Measurements from ENCODE around the gene FKBP3. TPM values are rescaled to one million over a fixed set of nuclear protein-coding genes. Genes with fewer than 3 reads are reported as not detected.

FKBP3 gene
- polyA plus RNA-seq, 1 donor (not counting 4 experiments of a cell fraction or from before 2014, with no cell fraction given): 98.8 TPM

DNA sequence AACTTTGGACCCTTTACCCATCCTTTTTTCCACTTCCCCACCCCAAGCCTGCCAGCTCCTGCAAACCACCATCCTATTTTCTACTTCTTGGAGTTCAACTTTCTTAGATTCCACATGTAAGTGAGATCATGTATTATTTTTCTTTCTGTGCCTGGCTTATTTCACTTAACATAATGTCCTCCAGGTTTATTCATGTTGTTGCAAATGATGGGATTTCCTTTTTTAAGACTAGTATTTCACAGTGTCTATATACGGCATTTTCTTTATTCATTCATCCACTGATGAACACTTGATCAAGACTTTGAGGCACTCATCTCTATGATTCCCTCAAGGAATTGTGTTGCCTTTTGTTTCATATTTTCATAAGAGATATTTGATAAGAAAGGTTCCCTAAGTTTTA, 56.0 kb downstream of the FKBP3 start:
- no peaks in the 10 kb centered on the region for H3K79me2 ChIP-seq (ENCODE audit: control insufficient read depth, insufficient read depth, low read length)
- no peaks in the 10 kb centered on the region for H4K20me1 ChIP-seq (ENCODE audit: control insufficient read depth, extremely low read depth, insufficient read depth, low read length)
- H3K27ac ChIP-seq (ENCODE audit: control insufficient read depth, insufficient read depth, low read length): no peak overlapping the region
- no peak overlapping the region for H3K9ac ChIP-seq (ENCODE audit: control insufficient read depth, extremely low read depth, insufficient read depth, low read length)
- no peak overlapping the region for H3K4me2 ChIP-seq (ENCODE audit: control insufficient read depth, extremely low read depth, insufficient read depth, low read depth, low read length)
- H3K36me3 ChIP-seq (ENCODE audit: control insufficient read depth in 2 of 2, extremely low read depth in 1 of 2, insufficient read depth in 2 of 2, low read length in 2 of 2): no peaks in the 10 kb centered on the region
- H3K4me1 ChIP-seq (ENCODE audit: control insufficient read depth, extremely low read depth, insufficient read depth, low read length): peaks cover 2% of the 10 kb centered on the region
- no peak overlapping the region for H3K4me3 ChIP-seq (ENCODE audit: control insufficient read depth in 2 of 3, extremely low read depth in 1 of 3, insufficient read depth in 2 of 3, low read depth in 1 of 3, low read length in 3 of 3)
- dilution Hi-C loops (cut with MboI; ENCODE audit: extremely low pct_ligation_motif_present, low sequenced_read_pairs): no loop called here
- DNase-seq (ENCODE audit: low read depth, low spot score): no peak
- H2AFZ ChIP-seq (ENCODE audit: control insufficient read depth, low read length): no peak overlapping the region
- H3K9me3 ChIP-seq (ENCODE audit: control insufficient read depth, low read depth, low read length): no peaks in the 10 kb centered on the region
- H3K27me3 ChIP-seq (ENCODE audit: control insufficient read depth, extremely low read depth, insufficient read depth, low read length): no peaks in the 10 kb centered on the region
- TF ChIP-seq EZH2 (IDR thresholded peaks at IDR 0.05; ENCODE audit: low read length): no peak
- TF ChIP-seq, protein P1, sequence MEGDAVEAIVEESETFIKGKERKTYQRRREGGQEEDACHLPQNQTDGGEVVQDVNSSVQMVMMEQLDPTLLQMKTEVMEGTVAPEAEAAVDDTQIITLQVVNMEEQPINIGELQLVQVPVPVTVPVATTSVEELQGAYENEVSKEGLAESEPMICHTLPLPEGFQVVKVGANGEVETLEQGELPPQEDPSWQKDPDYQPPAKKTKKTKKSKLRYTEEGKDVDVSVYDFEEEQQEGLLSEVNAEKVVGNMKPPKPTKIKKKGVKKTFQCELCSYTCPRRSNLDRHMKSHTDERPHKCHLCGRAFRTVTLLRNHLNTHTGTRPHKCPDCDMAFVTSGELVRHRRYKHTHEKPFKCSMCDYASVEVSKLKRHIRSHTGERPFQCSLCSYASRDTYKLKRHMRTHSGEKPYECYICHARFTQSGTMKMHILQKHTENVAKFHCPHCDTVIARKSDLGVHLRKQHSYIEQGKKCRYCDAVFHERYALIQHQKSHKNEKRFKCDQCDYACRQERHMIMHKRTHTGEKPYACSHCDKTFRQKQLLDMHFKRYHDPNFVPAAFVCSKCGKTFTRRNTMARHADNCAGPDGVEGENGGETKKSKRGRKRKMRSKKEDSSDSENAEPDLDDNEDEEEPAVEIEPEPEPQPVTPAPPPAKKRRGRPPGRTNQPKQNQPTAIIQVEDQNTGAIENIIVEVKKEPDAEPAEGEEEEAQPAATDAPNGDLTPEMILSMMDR (optimal IDR thresholded peaks at IDR 0.05 in 1 of 3, IDR thresholded peaks at IDR 0.05 in 1 of 3, conservative IDR thresholded peaks at IDR 0.05 in 1 of 3; ENCODE audit: extremely low read depth in 1 of 3, insufficient read depth in 2 of 3, low read length in 3 of 3): no peak
- FAIRE-seq: no peak
- no peaks in the 10 kb centered on the region for H3K9me1 ChIP-seq (ENCODE audit: control insufficient read depth, extremely low read depth, insufficient read depth, low read length)

- Histone ChIP-seq H3K79me2 (ENCODE audit: control insufficient read depth, insufficient read depth, low read length) (no peaks in the 10 kb centered on the region), H3K27ac (ENCODE audit: control insufficient read depth, insufficient read depth, low read length) (no peak overlapping the region), H3K9ac (ENCODE audit: control insufficient read depth, extremely low read depth, insufficient read depth, low read length) (no peak overlapping the region), H4K20me1 (ENCODE audit: control insufficient read depth, extremely low read depth, insufficient read depth, low read length) (no peaks in the 10 kb centered on the region), H3K9me3 (ENCODE audit: control insufficient read depth, low read depth, low read length) (no peaks in the 10 kb centered on the region), H3K4me2 (ENCODE audit: control insufficient read depth, extremely low read depth, insufficient read depth, low read depth, low read length) (no peak overlapping the region), H3K36me3 (ENCODE audit: control insufficient read depth in 2 of 2, extremely low read depth in 1 of 2, insufficient read depth in 2 of 2, low read length in 2 of 2) (no peaks in the 10 kb centered on the region), H2AFZ (ENCODE audit: control insufficient read depth, low read length) (no peak overlapping the region), H3K4me3 (ENCODE audit: control insufficient read depth in 2 of 3, extremely low read depth in 1 of 3, insufficient read depth in 2 of 3, low read depth in 1 of 3, low read length in 3 of 3) (no peak overlapping the region), H3K4me1 (ENCODE audit: control insufficient read depth, extremely low read depth, insufficient read depth, low read length) (no peaks in the 10 kb centered on the region), H3K27me3 (ENCODE audit: control insufficient read depth, extremely low read depth, insufficient read depth, low read length) (no peaks in the 10 kb centered on the region), H3K9me1 (ENCODE audit: control insufficient read depth, extremely low read depth, insufficient read depth, low read length) (no peaks in the 10 kb centered on the region)
- TF ChIP-seq EZH2 (IDR thresholded peaks at IDR 0.05; ENCODE audit: low read length): no peak
- TF ChIP-seq, protein P1 (optimal IDR thresholded peaks at IDR 0.05 in 1 of 3, IDR thresholded peaks at IDR 0.05 in 1 of 3, conservative IDR thresholded peaks at IDR 0.05 in 1 of 3; ENCODE audit: extremely low read depth in 1 of 3, insufficient read depth in 2 of 3, low read length in 3 of 3): no peak
- no peak for FAIRE-seq
- DNase-seq (ENCODE audit: low read depth, low spot score): no peak
- dilution Hi-C loops (cut with MboI; ENCODE audit: extremely low pct_ligation_motif_present, low sequenced_read_pairs): no loop called here
Observed at GRCh38 chr14:45073231-45073879, 60.9 kb downstream of the FKBP3 start.

Data from keratinocyte (primary cell).